Measurements from ENCODE around the gene PCSK4.

DNA sequence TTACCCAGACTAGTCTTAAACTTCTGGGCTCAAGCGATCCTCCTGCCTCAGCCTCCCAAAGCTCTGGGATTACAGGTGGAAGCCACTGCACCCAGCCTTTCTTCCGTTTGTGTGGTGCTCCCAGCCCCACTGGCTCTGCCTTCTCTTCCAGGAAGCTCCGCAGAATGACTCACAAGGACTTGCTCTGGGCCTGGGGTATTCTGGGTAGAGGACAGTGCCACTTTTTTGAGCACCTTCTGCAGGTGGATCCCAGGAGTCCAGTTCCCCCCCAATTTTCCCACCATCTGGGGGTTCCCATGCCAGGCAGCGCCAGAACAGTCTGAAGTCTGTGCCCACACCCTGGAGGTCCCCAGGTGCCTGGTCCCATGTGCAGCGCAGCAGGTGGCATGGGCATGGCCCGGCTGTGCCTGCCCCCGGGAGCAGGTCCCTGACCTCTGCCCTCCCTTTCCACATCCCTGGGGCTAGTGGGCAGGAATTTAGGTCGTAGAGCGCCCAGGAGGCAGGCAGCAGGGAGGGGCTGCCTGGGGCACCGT lies 2.4 kb upstream of the PCSK4 start:
- TF ChIP-seq, protein P1, sequence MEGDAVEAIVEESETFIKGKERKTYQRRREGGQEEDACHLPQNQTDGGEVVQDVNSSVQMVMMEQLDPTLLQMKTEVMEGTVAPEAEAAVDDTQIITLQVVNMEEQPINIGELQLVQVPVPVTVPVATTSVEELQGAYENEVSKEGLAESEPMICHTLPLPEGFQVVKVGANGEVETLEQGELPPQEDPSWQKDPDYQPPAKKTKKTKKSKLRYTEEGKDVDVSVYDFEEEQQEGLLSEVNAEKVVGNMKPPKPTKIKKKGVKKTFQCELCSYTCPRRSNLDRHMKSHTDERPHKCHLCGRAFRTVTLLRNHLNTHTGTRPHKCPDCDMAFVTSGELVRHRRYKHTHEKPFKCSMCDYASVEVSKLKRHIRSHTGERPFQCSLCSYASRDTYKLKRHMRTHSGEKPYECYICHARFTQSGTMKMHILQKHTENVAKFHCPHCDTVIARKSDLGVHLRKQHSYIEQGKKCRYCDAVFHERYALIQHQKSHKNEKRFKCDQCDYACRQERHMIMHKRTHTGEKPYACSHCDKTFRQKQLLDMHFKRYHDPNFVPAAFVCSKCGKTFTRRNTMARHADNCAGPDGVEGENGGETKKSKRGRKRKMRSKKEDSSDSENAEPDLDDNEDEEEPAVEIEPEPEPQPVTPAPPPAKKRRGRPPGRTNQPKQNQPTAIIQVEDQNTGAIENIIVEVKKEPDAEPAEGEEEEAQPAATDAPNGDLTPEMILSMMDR (IDR thresholded peaks at IDR 0.05): no peak
- no peak for TF ChIP-seq ZFX (IDR thresholded peaks at IDR 0.05; ENCODE audit: borderline replicate concordance)

All from 22Rv1 (cell line).